Hematopoietic multipotent progenitor cell treated with erythropoietin and hydrocortisone succinate and interleukin-3 and kit ligand, for 8 days (in vitro differentiated cells): ENCODE data around the gene MUC4.
"Not testable (repeated sequence)": the region's sequence is repeated elsewhere in the genome, so short reads cannot be mapped to it uniquely, and the experiment has no call there.

Source experiments
- DNase-seq: peaks from one replicate; pipeline ENCODE4 v3.0.0-alpha.2; 2015

MUC4 gene

DNA sequence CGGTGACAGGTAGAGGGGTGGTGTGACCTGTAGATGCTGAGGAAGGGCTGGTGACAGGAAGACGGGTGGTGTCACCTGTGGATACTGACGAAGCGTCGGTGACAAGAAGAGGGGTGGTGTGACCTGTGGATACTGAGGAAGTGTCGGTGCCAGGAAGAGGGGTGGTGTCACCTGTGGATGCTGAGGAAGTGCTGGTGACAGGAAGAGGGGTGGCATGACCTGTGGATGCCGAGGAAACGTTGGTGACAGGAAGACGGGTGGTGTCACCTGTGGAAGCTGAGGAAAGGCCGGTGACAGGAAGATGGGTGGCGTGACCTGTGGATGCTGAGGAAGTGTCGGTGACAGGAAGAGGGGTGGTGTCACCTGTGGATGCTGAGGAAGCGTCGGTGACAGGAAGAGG lies 27.7 kb downstream of the MUC4 start:
- DNase-seq, result not testable (repeated sequence)

DNA sequence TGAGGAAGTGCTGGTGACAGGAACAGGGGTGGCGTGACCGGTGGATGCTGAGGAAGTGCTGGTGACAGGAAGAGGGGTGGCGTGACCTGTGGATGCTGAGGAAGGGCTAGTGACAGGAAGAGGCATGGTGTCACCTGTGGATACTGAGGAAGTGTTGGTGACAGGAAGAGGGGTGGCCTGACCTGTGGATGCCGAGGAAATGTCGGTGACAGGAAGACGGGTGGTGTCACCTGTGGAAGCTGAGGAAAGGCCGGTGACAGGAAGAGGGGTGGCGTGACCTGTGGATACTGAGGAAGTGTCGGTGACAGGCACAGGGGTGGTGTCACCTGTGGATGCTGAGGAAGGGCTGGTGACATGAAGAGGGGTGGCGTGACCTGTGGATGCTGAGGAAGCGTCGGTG lies 30.5 kb downstream of the MUC4 start:
- DNase-seq, result not testable (repeated sequence)

DNA sequence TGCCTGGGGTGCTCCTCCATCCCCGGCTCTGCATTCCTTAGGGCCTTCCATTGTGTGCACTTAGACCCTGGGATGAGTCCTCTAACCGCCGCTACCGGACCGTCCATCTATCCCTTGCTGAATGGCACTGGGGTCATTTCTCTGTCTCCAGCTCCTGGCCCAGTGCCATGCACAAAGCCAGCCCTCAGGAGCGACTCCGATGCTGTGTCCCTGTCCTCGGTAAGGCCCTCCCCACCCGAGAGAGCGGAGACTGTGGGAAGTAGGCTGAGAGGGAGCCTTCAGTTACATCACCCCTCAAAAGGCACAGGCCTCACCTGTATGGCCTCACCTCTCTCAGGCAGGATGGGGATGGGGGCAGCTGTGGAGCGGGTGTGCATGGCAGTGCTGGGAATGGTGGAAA lies 33.8 kb downstream of the MUC4 start:
- DNase-seq, result no peak

DNA sequence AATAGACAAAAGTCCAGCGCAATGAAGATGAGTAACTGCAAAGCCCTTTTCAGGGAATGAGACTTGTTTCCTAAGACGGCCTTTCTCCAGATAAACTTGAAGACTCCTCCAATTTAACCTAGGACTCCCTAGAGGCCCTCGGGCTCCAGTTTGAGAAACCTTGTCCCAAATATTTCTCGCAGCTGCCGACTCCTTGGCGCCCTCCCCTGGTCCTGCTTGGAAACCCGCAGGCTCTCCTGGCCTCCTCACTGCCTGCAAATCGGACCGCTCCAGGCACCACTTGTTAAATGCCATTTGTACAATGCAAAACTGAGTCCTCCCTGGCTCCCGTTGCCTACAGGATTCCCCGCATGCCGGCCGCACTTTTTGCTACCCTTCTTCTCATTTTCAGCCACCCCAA lies 36.8 kb downstream of the MUC4 start:
- peak; percentile 36 for DNase-seq

DNA sequence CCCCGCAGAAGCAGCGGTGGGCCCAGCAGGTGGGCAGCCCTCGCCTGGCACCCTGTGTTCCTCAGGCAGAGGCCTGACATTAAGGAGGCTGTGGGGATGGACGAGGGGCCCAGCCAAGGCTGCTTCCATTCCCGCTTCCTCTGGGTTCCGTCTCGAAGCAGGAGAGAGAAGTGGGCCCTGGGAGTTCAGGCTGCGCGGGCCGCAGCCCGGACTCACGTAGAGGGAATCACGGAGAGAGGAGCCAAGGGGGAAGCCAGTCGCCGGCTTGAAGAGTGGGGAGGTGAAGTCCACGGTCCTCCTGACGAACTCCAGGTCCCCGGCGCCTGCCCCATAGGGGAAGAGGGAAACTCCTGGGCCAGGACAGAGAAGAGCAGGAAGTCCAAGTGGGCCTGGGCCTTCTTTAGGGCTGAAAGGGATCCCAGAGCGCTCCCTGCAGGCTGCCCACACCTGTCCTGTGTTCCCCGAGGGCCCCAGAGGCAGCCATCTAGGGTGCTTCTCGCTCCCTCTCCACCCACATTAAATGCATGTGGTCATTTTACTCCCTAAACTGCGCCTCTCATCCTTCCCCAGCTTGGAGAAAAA lies 37.7 kb downstream of the MUC4 start:
- no peak for DNase-seq

DNA sequence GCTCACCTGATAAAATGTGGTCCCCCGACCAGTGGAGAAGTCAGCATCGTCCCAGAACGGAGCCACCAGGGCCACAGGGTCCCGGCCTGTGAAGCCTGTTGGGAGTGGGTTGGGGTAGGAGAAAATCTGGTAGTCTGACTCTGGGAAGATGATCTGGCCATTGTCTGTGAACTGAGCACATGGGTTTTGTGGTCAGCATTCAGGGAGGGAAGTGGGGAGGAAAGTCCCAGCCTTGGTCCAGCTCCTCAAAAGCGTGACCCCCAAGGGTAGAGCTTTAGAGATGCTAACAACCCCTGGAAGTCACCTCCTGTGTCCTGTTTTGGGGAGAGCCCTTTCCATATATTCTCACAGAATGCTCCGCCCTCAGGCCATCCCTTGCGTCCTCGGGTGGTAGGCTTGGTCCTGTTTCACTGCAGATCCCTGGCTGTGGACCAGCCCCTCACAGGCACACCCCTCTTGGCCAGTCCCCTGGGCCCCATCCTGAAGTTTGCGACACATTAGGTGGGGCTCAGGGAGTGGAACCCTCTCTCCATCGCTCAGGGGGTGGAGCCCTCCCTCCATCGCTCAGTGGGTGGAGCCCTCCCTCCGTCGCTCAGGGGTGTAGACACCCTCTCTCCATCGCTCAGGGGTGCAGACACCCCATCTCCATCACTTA lies 40.0 kb downstream of the MUC4 start:
- DNase-seq, result no peak

DNA sequence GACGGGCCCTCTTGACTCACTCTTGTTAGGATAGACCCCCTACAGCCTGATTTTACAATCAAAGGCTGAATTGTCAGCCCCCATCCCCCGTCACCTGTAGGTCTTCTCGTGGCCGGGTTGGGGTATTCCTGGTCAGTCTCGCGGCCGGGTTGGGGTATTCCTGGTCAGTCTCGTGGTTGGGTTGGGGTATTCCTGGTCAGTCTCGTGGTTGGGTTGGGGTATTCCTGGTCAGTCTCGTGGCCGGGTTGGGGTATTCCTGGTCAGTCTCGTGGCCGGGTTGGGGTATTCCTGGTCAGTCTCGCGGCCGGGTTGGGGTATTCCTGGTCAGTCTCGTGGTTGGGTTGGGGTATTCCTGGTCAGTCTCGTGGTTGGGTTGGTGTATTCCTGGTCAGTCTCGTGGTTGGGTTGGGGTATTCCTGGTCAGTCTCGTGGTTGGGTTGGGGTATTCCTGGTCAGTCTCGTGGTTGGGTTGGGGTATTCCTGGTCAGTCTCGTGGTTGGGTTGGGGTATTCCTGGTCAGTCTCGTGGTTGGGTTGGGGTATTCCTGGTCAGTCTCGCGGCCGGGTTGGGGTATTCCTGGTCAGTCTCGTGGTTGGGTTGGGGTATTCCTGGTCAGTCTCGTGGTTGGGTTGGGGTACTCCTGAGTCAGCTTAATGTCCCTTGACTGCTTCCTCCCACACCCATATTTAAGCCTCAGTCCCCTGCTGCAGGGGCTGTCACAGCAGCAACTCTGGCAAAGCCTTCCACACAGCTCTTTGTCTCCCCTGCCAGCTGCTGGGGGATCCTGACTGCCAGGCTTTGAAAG lies 40.7 kb downstream of the MUC4 start:
- DNase-seq, result not testable (repeated sequence)

DNA sequence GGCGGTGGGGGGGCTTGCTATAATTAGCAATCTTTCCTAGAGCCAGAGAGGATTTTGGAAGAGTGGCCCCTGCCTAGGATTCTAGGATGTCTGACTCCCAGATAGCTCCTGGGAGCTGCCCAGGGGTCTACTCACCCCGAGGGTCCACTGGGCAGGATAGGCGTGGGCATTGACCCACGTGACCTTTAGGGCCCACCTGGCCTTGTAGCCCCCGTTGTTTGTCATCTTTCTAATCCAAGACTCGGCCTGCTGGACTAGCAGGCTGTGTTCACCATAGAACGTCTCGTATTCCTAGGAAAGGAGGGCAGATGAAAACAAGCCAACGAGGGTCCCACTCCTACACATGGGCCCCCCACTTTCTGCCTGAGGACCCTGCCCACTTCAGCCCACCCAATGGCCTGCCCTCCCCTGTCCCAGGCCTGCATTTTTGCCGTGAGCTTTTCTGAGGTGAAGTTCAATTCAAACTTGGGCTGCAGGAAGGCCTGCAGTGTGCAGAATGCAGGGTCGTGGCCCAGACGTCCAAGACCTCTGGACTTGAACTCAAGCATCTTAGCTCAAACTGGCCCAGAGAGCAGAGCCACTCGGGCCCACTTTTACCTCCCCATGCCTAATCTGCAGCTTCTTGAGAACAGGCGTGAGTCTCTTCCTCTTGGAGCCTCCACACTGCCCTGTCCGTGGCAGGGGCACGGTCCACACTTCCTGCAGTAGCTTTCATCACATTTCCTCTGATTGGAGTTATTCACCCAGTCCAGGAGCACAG lies 41.5 kb downstream of the MUC4 start:
- DNase-seq, result no peak

DNA sequence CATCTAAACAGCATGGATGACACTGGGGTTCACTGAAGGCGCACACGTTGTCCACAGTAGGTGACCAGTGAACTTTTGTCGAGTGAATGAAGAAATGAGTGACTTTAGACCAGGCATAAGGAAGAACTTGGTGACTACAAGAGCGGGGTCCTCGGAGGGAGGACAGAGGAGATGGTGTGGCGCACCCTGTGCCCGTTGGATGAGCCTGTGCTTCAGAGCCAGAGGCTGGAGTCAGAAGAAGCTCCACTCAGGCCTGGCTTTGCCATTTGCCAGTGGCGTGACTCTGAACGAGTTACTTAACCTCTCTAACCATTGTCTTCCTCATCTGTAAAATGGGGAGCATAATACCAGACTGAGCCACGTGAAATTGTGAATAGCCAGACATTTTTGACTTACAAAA lies 42.2 kb downstream of the MUC4 start:
- no peak for DNase-seq

DNA sequence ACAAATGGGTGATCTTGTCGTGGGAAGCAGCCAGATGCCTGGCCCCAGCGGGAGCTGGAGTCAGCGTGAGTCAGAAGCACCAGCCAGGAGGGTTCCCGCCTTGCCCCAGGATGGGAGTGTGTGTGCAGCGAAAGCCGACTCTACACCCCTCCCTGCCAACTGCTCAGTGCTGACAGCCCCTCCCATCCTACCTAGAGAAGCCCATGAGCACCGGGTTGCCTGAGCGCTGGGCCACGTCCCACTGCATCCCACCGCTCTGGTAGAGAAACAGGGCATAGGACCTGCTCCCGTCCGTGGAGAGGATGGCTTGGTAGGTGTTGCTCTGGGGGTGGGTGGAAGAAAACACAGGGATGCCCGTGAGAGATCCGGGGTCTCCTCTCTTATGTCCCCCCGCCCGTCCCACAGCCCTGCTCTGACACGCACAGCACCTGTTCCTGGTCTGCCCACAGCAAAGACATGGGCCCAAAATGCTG lies 42.9 kb downstream of the MUC4 start:
- DNase-seq, result no peak

DNA sequence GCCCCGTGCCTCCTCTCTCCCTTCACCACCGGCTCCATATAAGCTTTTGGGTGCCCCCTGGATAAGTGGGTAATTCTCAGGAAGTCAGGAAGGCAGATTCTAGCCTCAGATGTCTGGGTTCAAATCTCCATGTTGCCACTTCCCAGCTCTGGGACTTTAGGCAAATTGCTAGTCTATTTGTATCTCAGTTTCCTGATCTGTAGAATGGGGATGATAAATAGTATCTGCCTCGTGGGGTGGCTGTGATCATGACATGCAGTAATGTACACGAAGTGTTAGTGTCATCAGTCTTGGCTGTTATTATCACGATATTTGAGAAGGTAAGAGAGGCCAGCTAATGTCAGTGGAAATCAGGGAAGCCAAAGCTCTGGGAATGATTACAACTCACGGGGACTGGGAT lies 43.3 kb downstream of the MUC4 start:
- DNase-seq, result no peak

DNA sequence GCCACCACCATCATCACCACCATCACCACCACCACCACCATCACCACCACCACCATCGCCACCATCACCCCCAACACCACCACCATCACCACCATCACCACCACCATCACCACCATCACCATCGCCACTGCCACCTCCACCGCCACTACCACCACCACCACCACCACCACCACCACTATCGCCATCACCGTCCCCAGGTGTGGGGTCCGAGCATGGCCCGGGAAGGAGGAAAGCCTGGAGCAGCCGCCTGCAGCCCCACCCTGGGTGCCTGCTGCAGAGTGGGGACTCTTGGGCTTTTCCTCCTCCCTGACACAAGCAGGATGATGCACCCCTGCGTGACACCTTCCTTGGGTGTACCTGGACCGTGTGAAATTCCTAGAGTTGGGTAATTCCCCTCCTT lies 43.9 kb downstream of the MUC4 start:
- no peak for DNase-seq

DNA sequence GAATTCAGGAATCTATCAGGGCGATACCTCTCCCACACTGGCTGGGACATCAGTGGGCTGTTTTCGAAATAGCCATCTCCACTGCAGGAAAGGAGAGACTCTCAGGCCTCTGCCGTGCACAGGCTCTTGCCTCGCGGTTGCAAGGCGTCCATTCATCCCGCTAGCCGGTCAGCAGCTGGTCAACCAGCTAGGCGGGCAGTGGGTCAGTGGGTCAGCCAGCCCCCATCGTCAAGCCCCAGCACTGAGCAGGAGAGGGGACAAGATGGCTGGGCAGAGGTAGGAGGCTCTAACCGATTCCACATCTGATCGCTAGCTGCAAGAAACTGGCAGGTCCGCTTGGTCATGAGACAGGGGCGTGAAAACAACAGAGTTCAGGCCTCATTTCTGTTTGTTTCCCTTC lies 45.1 kb downstream of the MUC4 start:
- DNase-seq, result no peak

DNA sequence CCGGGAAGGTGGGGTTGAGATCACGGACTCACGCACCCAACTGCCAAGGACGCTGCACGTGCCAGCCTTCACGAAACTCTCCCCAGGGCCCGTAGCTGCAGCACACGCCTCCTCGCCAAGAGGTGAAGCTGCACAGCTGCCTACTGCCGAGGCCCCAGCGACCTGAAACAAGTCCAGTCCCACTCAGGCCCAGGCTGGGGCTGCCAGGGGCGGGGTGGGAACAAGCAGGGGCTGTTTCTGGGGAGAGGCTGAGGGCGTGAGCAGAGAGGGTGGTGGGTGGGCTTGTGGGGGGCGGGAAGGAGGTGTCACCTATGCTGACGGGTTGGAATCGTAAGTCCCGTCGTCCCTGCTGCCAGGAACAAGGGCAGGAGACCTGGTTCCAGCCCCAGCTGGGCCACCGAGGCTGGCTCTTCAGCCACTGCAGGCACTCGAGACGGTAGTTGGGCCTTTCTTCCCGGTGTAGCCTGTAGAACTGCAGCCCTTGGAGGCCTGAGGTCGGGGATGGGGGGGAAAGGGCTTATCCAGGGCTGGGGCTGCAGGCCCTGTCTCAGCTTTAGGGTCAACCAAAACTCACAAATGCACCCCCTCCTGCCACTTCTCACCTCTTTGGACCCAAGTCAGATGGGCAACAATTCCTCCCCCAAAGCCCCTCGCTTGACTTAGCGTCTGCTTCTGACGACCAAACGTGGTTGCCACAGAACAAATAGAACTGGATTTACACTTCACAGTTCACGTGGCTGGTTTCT lies 46.6 kb downstream of the MUC4 start:
- no peak for DNase-seq

DNA sequence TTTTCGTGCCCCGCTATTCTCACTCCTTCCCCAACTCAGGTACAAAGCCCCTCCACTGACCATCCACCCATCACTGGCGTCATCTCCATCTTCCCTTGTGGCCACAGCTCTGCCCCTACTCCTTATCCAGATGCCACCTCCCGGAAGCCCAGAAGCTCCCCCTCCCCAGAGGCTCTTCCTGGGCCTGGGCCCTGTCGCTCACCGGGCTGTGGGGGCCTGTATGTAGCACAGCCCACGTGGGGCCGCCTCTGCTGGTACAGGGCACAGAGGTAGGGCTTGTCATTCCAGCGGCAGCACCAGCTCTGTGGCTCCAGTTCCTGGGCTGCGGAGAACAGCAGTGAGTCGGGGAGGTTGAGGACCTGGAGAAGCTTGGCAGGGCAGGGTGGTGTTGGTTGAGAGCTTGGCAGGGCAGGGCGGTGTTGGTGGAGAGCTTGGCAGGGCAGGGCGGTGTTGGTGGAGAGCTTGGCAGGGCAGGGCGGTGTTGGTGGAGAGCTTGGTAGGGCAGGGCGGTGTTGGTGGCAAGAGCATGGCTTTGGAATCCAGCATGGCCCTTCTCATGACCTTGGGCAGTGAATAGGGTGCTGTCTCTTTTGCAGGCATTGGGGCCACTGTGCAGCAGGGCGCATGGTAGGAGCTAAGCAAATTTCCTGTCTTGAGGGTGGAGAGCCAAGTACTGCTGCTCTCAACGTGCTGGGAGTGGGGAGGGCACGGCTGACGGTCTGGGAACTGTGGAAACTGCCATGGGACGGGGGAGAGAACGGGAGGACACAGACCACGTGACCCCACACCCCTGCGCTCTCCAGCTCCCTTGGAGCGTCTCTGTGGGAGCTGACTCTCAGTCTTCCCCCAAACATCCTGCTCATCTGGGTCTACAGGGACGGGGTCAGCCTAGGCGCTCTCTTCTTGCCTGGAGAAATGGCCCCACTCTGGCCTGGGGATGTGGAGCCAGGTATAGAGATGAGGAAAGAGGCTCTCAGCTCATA lies 47.6 kb downstream of the MUC4 start:
- DNase-seq, result no peak

DNA sequence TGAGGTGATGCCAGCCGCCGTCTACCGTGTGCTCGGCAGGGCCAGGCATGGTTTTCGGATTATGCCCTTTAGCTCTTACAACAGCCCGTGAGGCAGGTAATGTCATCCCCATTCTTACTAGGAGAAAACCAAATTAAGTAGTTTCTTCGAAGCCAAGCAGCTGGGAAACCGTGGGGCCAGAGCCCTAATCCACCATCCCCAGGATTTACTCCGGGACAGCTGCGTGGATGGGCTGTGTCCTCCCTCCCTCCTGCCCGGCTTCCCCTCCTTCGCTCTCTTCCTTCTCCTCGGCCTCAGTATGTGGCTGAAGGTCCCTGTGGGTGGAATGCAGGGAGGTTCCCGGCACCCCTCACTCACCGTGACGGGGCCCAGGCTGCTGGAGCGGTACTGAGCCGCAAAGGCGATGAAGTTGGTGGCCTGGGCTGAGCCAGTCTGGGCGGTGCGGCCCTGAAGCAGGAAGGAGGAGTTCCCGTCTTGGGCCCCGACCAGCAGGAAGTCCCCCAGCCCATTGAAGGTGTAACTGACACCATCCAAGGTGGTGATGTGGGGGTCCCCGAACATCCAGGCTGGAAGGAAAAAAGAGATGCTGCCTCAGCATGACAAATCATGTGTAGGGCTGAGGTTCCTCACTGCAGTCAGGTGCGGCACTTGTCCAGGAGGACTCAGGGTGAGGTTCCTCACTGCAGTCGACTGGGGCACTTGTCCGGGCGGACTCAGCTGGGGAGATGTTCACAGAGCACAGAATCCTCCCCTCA lies 48.5 kb downstream of the MUC4 start:
- DNase-seq, result no peak

DNA sequence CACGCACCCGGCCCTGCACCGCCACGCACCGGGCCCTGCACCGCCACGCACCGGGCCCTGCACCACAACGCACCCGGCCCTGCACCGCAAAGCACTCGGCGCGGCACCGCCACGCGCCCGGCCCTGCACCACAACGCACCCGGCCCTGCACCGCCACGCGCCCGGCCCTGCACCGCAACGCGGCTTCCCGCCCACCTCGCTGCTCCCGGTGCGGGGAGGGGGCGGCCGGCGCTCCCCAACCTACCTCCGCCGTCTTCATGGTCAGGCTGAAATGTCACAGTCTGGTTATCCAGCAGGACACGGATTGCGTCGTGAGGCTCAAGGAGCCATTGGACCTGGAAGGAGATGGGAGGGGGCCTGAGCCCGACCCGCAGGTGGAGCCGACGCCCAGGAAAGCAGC lies 49.1 kb downstream of the MUC4 start:
- no peak for DNase-seq

DNA sequence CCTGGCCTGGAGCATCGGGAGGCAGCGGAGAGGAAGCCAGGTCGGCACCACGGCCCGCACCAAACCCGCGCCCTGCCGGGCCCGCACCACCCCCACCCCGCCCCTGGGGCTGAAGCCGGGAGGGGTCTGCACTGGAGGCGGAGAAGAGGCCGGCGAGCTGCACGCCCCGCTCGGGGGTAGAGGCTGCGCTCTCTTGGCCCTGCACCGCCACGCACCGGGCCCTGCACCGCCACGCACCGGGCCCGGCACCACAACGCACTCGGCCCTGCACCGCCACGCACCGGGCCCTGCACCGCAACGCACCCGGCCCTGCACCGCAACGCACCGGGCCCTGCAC lies 49.5 kb downstream of the MUC4 start:
- no peak for DNase-seq

DNA sequence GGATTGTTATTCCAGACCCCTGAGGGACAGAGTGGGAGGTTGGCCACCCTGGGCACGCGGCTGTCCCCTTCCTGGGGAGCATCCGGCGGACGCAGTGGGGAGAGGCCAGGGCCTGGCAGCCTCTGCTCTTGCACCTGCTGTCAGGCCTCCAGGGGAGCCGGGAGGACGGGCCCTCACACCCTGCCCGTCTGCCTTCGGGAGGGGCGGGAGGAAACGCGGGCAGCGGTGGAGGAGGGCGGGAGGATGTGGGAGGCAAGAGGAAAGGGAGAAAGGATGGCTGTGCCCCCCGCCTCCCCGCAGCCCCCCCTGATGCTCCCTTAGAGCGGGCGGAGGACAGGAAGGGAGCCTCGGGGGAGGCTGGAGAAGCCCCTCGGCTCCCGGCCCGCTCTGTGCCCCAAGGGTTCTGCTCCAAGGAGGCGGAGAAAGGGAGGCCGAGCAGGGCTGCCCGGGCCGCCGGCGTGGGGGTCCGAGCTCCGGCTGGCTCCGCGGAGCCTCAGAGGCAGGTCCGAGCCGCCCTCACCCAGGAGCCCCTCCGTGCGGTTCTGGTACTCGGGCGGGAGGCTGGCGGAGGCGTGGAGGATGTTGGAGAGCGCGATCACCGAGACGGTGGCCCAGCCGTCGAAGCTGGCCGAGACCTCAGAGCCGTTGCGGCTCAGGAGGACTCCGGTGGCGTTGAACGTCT lies 50.0 kb downstream of the MUC4 start:
- no peak for DNase-seq

DNA sequence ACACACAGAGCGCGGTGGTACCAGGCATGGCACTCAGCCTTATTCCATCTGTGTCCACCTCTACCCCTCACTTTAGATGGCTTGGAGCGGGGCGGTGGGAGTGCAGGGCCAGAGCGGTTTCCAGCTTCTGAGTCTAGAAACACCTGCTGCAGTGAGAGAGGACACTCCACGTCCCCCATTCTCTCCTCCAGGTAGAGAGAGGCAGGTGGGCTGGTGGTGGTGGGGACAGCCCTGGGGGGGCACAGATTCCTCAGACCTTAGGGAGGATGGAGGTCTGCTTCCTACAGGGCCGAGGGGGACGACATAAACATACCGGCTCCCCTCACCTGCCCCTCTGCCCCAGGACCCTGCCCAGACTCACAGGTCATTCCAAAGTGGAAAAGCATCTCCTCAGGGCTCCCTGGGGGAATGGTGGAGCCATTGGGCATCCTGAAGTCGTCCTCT lies 50.6 kb downstream of the MUC4 start:
- no peak for DNase-seq
